Measurements from ENCODE around the gene MKLN1. TPM values are rescaled to one million over a fixed set of nuclear protein-coding genes. Genes with fewer than 3 reads are reported as not detected.

MKLN1 gene
- total RNA-seq, 1 experiment from 2014 or later, result 48.5 TPM

- ChIA-PET POLR2A (no interaction called here), CTCF (no interaction called here), RAD21 (ENCODE audit: low non-redundant PET in 1 of 2, low total read pairs in 2 of 2, uncharacterized antibody in 2 of 2, unreplicated experiment in 2 of 2) (no interaction called here)
- no peak overlapping the region for H3K9ac ChIP-seq (ENCODE audit: low read length)
- H2AFZ ChIP-seq (ENCODE audit: low read depth, low read length, poor library complexity, severe bottlenecking), result no peak overlapping the region
- no peak for ATAC-seq
- no TSS peak for BruUV-seq (replicated peaks)
- H3K27me3 ChIP-seq (ENCODE audit: insufficient read depth, low read length), result no peaks in the 10 kb centered on the region
- no peaks in the 10 kb centered on the region for H3K79me2 ChIP-seq (ENCODE audit: insufficient read depth, low read length)
- H4K20me1 ChIP-seq (ENCODE audit: insufficient read depth), result no peaks in the 10 kb centered on the region
- no peak for DNase-seq (ENCODE audit: low read depth, low spot score)
- H3K4me2 ChIP-seq (ENCODE audit: low read length), result no peak overlapping the region
- no peak for TF ChIP-seq ZFX (IDR thresholded peaks at IDR 0.05)
- no peak for TF ChIP-seq POLR2A (IDR thresholded peaks at IDR 0.05; ENCODE audit: borderline replicate concordance, extremely low read depth, insufficient read depth, insufficient read length)
- intact Hi-C loops (cut with micrococcal nuclease), result no loop called here
- no peaks in the 10 kb centered on the region; a peak in 1 of 4 replicates for H3K9me3 ChIP-seq (ENCODE audit: control insufficient read depth in 1 of 2, insufficient read depth in 1 of 2, low read depth in 1 of 2, low read length in 2 of 2)
- no peak overlapping the region for H3K27ac ChIP-seq (ENCODE audit: low read depth, low read length)
- H3K36me3 ChIP-seq (ENCODE audit: control insufficient read depth in 1 of 2, insufficient read depth in 2 of 2, low read length in 2 of 2), result no peaks in the 10 kb centered on the region
- 0 out of 4 replicates have a peak, but pooled peaks cover 0 to 2% of the 10 kb centered on the region in 2 experiments for H3K4me1 ChIP-seq (ENCODE audit: control insufficient read depth in 1 of 2, insufficient read depth in 2 of 2, low read length in 2 of 2)
- no peaks in the 10 kb centered on the region for H3K9me2 ChIP-seq (ENCODE audit: insufficient read depth)
- H3K4me3 ChIP-seq (replicated peaks in 1 of 2; ENCODE audit: low read depth in 1 of 2, low read length in 2 of 2), result no peak overlapping the region
Observed at GRCh38 chr7:131306777-131307176, 20.9 kb upstream of the MKLN1 start.

GRCh38 chr7:131307627-131308026 lies 20.0 kb upstream of the MKLN1 start:
- no TSS peak for BruUV-seq (replicated peaks)
- no peak for TF ChIP-seq YY1 (IDR thresholded peaks at IDR 0.05; ENCODE audit: extremely low read depth, insufficient replicate concordance, low read depth, low read length)
- no peak for TF ChIP-seq ATF3 (IDR thresholded peaks at IDR 0.05)
- TF ChIP-seq EZH2phosphoT487 (IDR thresholded peaks at IDR 0.05; ENCODE audit: borderline replicate concordance), result no peak
- no peak for TF ChIP-seq ZNF274 (IDR thresholded peaks at IDR 0.05; ENCODE audit: low read depth, low read length)
- TF ChIP-seq TCF7L2 (IDR thresholded peaks at IDR 0.05; ENCODE audit: borderline replicate concordance, extremely low read depth, insufficient read depth, insufficient read length), result no peak
- no peak for TF ChIP-seq SIN3A (IDR thresholded peaks at IDR 0.05; ENCODE audit: low read depth)
- no peak for TF ChIP-seq EZH2 (IDR thresholded peaks at IDR 0.05)
- TF ChIP-seq ELF1 (IDR thresholded peaks at IDR 0.05; ENCODE audit: borderline replicate concordance, low read depth), result no peak
- TF ChIP-seq REST (IDR thresholded peaks at IDR 0.05; ENCODE audit: low read depth), result no peak
- no peak for TF ChIP-seq CTCF (IDR thresholded peaks at IDR 0.05 in 2 of 3, conservative IDR thresholded peaks at IDR 0.05 in 1 of 3; ENCODE audit: borderline replicate concordance in 1 of 3, insufficient read depth in 1 of 3, low read depth in 2 of 3, low read length in 2 of 3)
- TF ChIP-seq RAD21 (IDR thresholded peaks at IDR 0.05; ENCODE audit: low read depth), result no peak
- ChIA-PET RAD21 (ENCODE audit: low non-redundant PET in 1 of 2, low total read pairs in 2 of 2, uncharacterized antibody in 2 of 2, unreplicated experiment in 2 of 2) (no interaction called here), CTCF (no interaction called here), POLR2A (no interaction called here)
- H3K27ac ChIP-seq (ENCODE audit: low read depth, low read length), result no peak overlapping the region
- H4K20me1 ChIP-seq (ENCODE audit: insufficient read depth), result no peaks in the 10 kb centered on the region
- DNase-seq (ENCODE audit: low read depth, low spot score), result no peak
- intact Hi-C loops (cut with micrococcal nuclease), result no loop called here
- H3K9ac ChIP-seq (ENCODE audit: low read length), result no peak overlapping the region
- H3K4me3 ChIP-seq (replicated peaks in 1 of 2; ENCODE audit: low read depth in 1 of 2, low read length in 2 of 2), result no peak overlapping the region
- 0 out of 4 replicates have a peak, but pooled peaks cover 0 to 2% of the 10 kb centered on the region in 2 experiments for H3K4me1 ChIP-seq (ENCODE audit: control insufficient read depth in 1 of 2, insufficient read depth in 2 of 2, low read length in 2 of 2)
- peaks cover 0 to 1% of the 10 kb centered on the region in 2 experiments; a peak in 2 of 4 replicates for H3K9me3 ChIP-seq (ENCODE audit: control insufficient read depth in 1 of 2, insufficient read depth in 1 of 2, low read depth in 1 of 2, low read length in 2 of 2)
- H3K9me2 ChIP-seq (ENCODE audit: insufficient read depth), result no peaks in the 10 kb centered on the region
- H2AFZ ChIP-seq (ENCODE audit: low read depth, low read length, poor library complexity, severe bottlenecking), result no peak overlapping the region
- ATAC-seq, result no peak
- H3K79me2 ChIP-seq (ENCODE audit: insufficient read depth, low read length), result no peaks in the 10 kb centered on the region
- no peaks in the 10 kb centered on the region for H3K36me3 ChIP-seq (ENCODE audit: control insufficient read depth in 1 of 2, insufficient read depth in 2 of 2, low read length in 2 of 2)
- no peak overlapping the region for H3K4me2 ChIP-seq (ENCODE audit: low read length)
- H3K27me3 ChIP-seq (ENCODE audit: insufficient read depth, low read length), result no peaks in the 10 kb centered on the region

Measured in HCT116 (cell line).